OCI-LY7 (cell line): ENCODE measurements around the gene CD36. TPM values are rescaled to one million over a fixed set of nuclear protein-coding genes. Genes with fewer than 3 reads are reported as not detected.

Experiments used
- BruUV-seq: library from RNA; stranded (reverse); fragments of 400-500 nt; replicated peaks from 2 replicates; lab custom pipeline; 2021; lab: Mats Ljungman, UMichigan
- CTCF ChIA-PET: fragments of 300-600 bp; sonication (Branson Sonifier 250); formaldehyde crosslinking; loops from one replicate; lab custom pipeline; 2022; ENCODE audit warnings: antibody characterized with exemption; ENCODE audit not compliant: unreplicated experiment; lab: Charles Lee
- POLR2A ChIA-PET: fragments of 300-600 bp; sonication (Branson Sonifier 250); formaldehyde crosslinking; loops from one replicate; lab custom pipeline; 2022; ENCODE audit warnings: antibody characterized with exemption; lab: Charles Lee
- DNase-seq: peaks from one replicate; pipeline ENCODE4 v3.0.0-alpha.2; 2015; ENCODE audit warnings: low spot score
- H2AFZ ChIP-seq: fragments of 200-600 bp; sonication (generic), shearing (Covaris generic); 2 replicates; pipeline ENCODE4 v1.6.1; 2014; ENCODE audit warnings: mild to moderate bottlenecking, antibody characterized with exemption, low read length, moderate library complexity
- H3K27ac ChIP-seq: fragments of 200-600 bp; sonication (generic); 2 replicates; pipeline ENCODE4 v1.5.1; 2014; ENCODE audit warnings: mixed run types, low read depth, mild to moderate bottlenecking, moderate library complexity, low read length, inconsistent platforms; ENCODE audit not compliant: poor library complexity, severe bottlenecking
- H3K36me3 ChIP-seq: fragments of 200-600 bp; sonication (generic); 2 replicates; pipeline ENCODE4 v1.6.1; 2014; ENCODE audit warnings: mild to moderate bottlenecking, antibody characterized with exemption, low read length, moderate library complexity, mixed read lengths; ENCODE audit not compliant: insufficient read depth
- H3K4me1 ChIP-seq: fragments of 200-600 bp; sonication (generic); 2 replicates; pipeline ENCODE4 v1.5.1; 2014; ENCODE audit warnings: mild to moderate bottlenecking, low read length; ENCODE audit not compliant: insufficient read depth, poor library complexity, severe bottlenecking
- H3K4me2 ChIP-seq: fragments of 200-600 bp; sonication (generic); 2 replicates; pipeline ENCODE4 v1.6.1; 2014; ENCODE audit warnings: mild to moderate bottlenecking, low read length
- H3K4me3 ChIP-seq: fragments of 200-600 bp; sonication (generic); 2 replicates; pipeline ENCODE4 v1.5.1; 2014; ENCODE audit warnings: mild to moderate bottlenecking, low read depth, low read length; ENCODE audit not compliant: poor library complexity, severe bottlenecking
- H3K79me2 ChIP-seq: fragments of 200-600 bp; sonication (generic); 2 replicates; pipeline ENCODE4 v1.6.1; 2016; ENCODE audit warnings: low read depth, mild to moderate bottlenecking, low read length, moderate library complexity, mixed read lengths; ENCODE audit not compliant: insufficient read depth
- H3K9me2 ChIP-seq: fragments of 200-600 bp; sonication (generic); 2 replicates; pipeline ENCODE4 v1.6.1; 2016; ENCODE audit warnings: mild to moderate bottlenecking, low read length, mixed read lengths; ENCODE audit not compliant: insufficient read depth
- H3K9me3 ChIP-seq: fragments of 200-600 bp; sonication (generic); 2 replicates; pipeline ENCODE4 v1.6.1; 2014; ENCODE audit warnings: mild to moderate bottlenecking, mixed run types, low read length, mixed read lengths
- H4K20me1 ChIP-seq: fragments of 200-600 bp; sonication (generic); 2 replicates; pipeline ENCODE4 v1.6.1; 2014; ENCODE audit warnings: mild to moderate bottlenecking, antibody characterized with exemption, low read length, moderate library complexity, mixed read lengths; ENCODE audit not compliant: insufficient read depth
- CTCF ChIP-seq: fragments of 200-600 bp; sonication (generic); conservative IDR thresholded peaks from 2 replicates; pipeline ENCODE4 v1.5.1; 2014; ENCODE audit warnings: mild to moderate bottlenecking, antibody characterized with exemption, low read length, moderate library complexity, mixed read lengths
- EZH2phosphoT487 ChIP-seq: fragments of 200-600 bp; sonication (generic); IDR thresholded peaks from 2 replicates; pipeline ENCODE4 v1.6.1; 2018; ENCODE audit warnings: low read depth, borderline replicate concordance, mild to moderate bottlenecking, mixed run types, antibody characterized with exemption, low read length, moderate library complexity, mixed read lengths
- intact Hi-C: fragments of 100-400 bp; cut with micrococcal nuclease; formaldehyde crosslinking; loops from one replicate; pipeline ENCODE4 v1.10.0; 2022; ENCODE audit not compliant: unreplicated experiment
- total RNA-seq, 2 experiments: library from RNA; depleted of rRNA in 1 of 2; stranded (reverse); fragments of >200 nt in 1 of 2; shearing (Covaris generic) in 1 of 2; gene quantifications; 2 replicates each; pipeline ENCODE4 v1.2.3, GENCODE V29; 2014 to 2022

Gene CD36
- total RNA-seq, 2 experiments from 2014 or later: not detected

- ChIA-PET CTCF (no interaction called here), POLR2A (interaction anchor here (1.2 kb wide), 1 partner anchor 7 kb away, joined by 7 read pairs; no protein-coding TSS in a partner anchor)
- no TSS peak for BruUV-seq
- H3K4me1 ChIP-seq: no peaks in the 10 kb centered on the region
- H3K36me3 ChIP-seq: no peaks in the 10 kb centered on the region
- TF ChIP-seq CTCF (no peak), EZH2phosphoT487 (no peak)
- H3K79me2 ChIP-seq: no peaks in the 10 kb centered on the region
- no peak overlapping the region for H3K4me2 ChIP-seq
- intact Hi-C loops: no loop called here
- H3K27ac ChIP-seq: no peak overlapping the region
- no peaks in the 10 kb centered on the region for H3K9me2 ChIP-seq
- H4K20me1 ChIP-seq: no peaks in the 10 kb centered on the region
- no peak overlapping the region for H2AFZ ChIP-seq
- H3K4me3 ChIP-seq: no peak overlapping the region
- DNase-seq: no peak
- no peaks in the 10 kb centered on the region for H3K9me3 ChIP-seq
Measured at GRCh38 chr7:80630608-80631405, 7.6 kb upstream of the CD36 start.

- H3K4me3 ChIP-seq: no peak overlapping the region
- H3K36me3 ChIP-seq: no peaks in the 10 kb centered on the region
- ChIA-PET CTCF (no interaction called here), POLR2A (interaction anchor here (1.2 kb wide), 1 partner anchor 8 kb away, joined by 7 read pairs; no protein-coding TSS in a partner anchor)
- no peaks in the 10 kb centered on the region for H4K20me1 ChIP-seq
- no peak overlapping the region for H2AFZ ChIP-seq
- H3K9me3 ChIP-seq: no peaks in the 10 kb centered on the region
- no peaks in the 10 kb centered on the region for H3K9me2 ChIP-seq
- H3K79me2 ChIP-seq: no peaks in the 10 kb centered on the region
- no peaks in the 10 kb centered on the region for H3K4me1 ChIP-seq
- DNase-seq: no peak
- BruUV-seq: no TSS peak
- TF ChIP-seq EZH2phosphoT487 (no peak), CTCF (no peak)
- no peak overlapping the region for H3K27ac ChIP-seq
- intact Hi-C loops: no loop called here
- no peak overlapping the region for H3K4me2 ChIP-seq
Measured at GRCh38 chr7:80631421-80631820, 7.0 kb upstream of the CD36 start.

- Histone ChIP-seq H3K9me2 (no peaks in the 10 kb centered on the region), H2AFZ (no peak overlapping the region), H3K4me1 (no peaks in the 10 kb centered on the region), H3K4me3 (no peak overlapping the region), H3K36me3 (no peaks in the 10 kb centered on the region), H4K20me1 (no peaks in the 10 kb centered on the region), H3K4me2 (no peak overlapping the region), H3K27ac (no peak overlapping the region), H3K79me2 (no peaks in the 10 kb centered on the region), H3K9me3 (no peaks in the 10 kb centered on the region)
- BruUV-seq: no TSS peak
- ChIA-PET CTCF (no interaction called here), POLR2A (interaction anchor here (1.2 kb wide), 1 partner anchor 9 kb away, joined by 7 read pairs; no protein-coding TSS in a partner anchor)
- no peak for TF ChIP-seq CTCF
- no peak for TF ChIP-seq EZH2phosphoT487
- no peak for DNase-seq
- intact Hi-C loops: no loop called here
Measured at GRCh38 chr7:80632139-80632538, 6.3 kb upstream of the CD36 start.
